Psoas muscle (tissue), 8 donors: ENCODE data around the gene GPC6. TPM values are rescaled to one million over a fixed set of nuclear protein-coding genes. Genes with fewer than 3 reads are reported as not detected.

Source experiments
- ATAC-seq, 4 donors: fragments of 200-7000 bp; cut with Tn5 transposase; one replicate each; pipeline ENCODE4 v1.9.1; 2020; ENCODE audit warnings: moderate library complexity in 3 of 4, mild to moderate bottlenecking in 2 of 4
- DNase-seq, 2 donors: peaks; one replicate each; pipeline ENCODE4 v3.0.0-alpha.2; 2020
- H3K27ac ChIP-seq: fragments of 200-600 bp; one replicate; pipeline ENCODE4 v1.8.0; 2022
- H3K27me3 ChIP-seq, 3 donors: fragments of 200-600 bp in 1 of 3; one replicate each; pipeline versions ENCODE4 v1.6.1 to v1.8.0; 2013 to 2022; ENCODE audit warnings: low read length in 2 of 3, mild to moderate bottlenecking in 2 of 3, moderate library complexity in 1 of 3; ENCODE audit not compliant: insufficient read depth in 3 of 3
- H3K36me3 ChIP-seq, 2 donors: fragments of 200-600 bp in 1 of 2; one replicate each; pipeline versions ENCODE4 v1.6.1 to v1.8.0; 2013 to 2022; ENCODE audit warnings: low read depth in 1 of 2, mild to moderate bottlenecking in 1 of 2, moderate library complexity in 1 of 2; ENCODE audit not compliant: insufficient read depth in 1 of 2
- H3K4me1 ChIP-seq: fragments of 200-600 bp; one replicate; pipeline ENCODE4 v1.8.0; 2022
- H3K4me3 ChIP-seq: fragments of 200-600 bp; one replicate; pipeline ENCODE4 v1.8.0; 2022; ENCODE audit warnings: mild to moderate bottlenecking
- H3K9me3 ChIP-seq: fragments of 200-600 bp; one replicate; pipeline ENCODE4 v1.8.0; 2022
- WGBS, 3 donors: extraction: QIAGEN DNeasy Blood & Tissue Kit; methylation state at CpG; one replicate each; pipeline versions ENCODE4 v1.1.6 to v1.1.7; 2013; 5-methylcytosine and 5-hydroxymethylcytosine counted together
- intact Hi-C, 2 donors: fragments of 100-400 bp; cut with DNase I; formaldehyde crosslinking; loops; one replicate each; pipeline versions ENCODE4 v1.11.0 to v1.14.2; 2022
- polyA plus RNA-seq, 3 donors: library from polyadenylated mRNA; stranded (reverse); fragments of 200-250 nt; gene quantifications; one replicate each; pipeline ENCODE4 v1.2.3, GENCODE V29; 2013
- total RNA-seq, 4 donors: library from RNA; stranded (reverse); fragmentation: NEBNext Ultra II Directional in 2 of 4; extraction: Animal tissue kit (Norgen Biotek cat#: 25700) in 2 of 4; gene quantifications; one replicate each; pipeline versions ENCODE4 v1.2.1 to v1.2.4, GENCODE V29; 2021 to 2023
- TF ChIP-seq, protein P1 (sequence below): fragments of 200-600 bp; IDR thresholded peaks from one replicate; pipeline ENCODE4 v1.8.0; 2022; ENCODE audit warnings: antibody characterized with exemption
- donor health status: healthy with polysubstance abuse.
- donor health status: DM: no; HTN: no; CAD: no; lungs with moderate emphysema.
- donor health status: Bipolar disorder and iron deficiency.
- donor health status: healthy.
- donor health status: DM: yes; HTN: yes; CAD: no.
- donor health status: DM: no; HTN: no; CAD: no.
- donor health status: DM: no; HTN: no; CAD: no.
- donor health status: DM: yes; HTN: yes; CAD: no.

Gene GPC6
- total and polyA plus RNA-seq, 7 donors, result 0.07 to 3.7 (median 0.57) TPM

DNA sequence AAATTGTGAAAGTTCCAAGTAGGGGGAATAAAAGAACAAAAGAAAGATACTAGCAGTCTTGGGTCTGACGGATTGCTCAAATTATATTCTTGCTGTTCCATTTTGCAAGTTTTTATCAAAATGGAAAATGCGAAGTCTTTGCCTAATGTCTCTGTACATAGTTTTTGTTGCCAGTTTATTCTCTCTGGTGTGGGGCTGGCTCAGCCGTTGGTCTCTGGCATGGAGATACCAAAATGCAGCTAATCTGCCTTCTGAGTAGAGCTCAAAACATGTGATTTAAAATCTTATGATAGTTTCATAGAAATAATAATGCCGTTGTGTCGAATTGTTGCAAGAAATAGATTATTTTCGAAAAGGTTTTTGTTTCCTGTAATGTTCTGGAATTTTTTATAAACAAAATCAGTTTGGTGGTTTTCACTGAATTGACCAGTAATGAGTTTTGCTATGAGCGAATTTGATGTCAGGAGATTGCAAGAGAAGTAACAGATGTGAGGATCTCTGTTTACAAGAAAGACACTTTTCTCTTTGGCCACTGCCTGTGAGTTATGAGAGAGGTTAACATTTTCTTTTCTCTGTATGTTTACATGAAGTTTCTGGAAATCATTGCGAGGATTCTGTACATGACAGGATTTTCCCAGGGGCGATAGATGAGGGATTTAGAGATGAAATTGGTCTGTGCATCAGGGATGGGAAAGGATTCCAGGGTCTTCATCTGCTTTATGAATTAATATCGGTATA is 1105.9 kb downstream of the GPC6 start:
- 42 to 57% (median 48%) methylated on average over 10 of the region's 10 CpGs for WGBS, 3 donors
- no peaks in the 10 kb centered on the region for H3K36me3 ChIP-seq
- TF ChIP-seq, protein P1, sequence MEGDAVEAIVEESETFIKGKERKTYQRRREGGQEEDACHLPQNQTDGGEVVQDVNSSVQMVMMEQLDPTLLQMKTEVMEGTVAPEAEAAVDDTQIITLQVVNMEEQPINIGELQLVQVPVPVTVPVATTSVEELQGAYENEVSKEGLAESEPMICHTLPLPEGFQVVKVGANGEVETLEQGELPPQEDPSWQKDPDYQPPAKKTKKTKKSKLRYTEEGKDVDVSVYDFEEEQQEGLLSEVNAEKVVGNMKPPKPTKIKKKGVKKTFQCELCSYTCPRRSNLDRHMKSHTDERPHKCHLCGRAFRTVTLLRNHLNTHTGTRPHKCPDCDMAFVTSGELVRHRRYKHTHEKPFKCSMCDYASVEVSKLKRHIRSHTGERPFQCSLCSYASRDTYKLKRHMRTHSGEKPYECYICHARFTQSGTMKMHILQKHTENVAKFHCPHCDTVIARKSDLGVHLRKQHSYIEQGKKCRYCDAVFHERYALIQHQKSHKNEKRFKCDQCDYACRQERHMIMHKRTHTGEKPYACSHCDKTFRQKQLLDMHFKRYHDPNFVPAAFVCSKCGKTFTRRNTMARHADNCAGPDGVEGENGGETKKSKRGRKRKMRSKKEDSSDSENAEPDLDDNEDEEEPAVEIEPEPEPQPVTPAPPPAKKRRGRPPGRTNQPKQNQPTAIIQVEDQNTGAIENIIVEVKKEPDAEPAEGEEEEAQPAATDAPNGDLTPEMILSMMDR, result no peak
- H3K4me3 ChIP-seq, result no peak overlapping the region
- no peaks in the 10 kb centered on the region for H3K9me3 ChIP-seq
- no peak for ATAC-seq
- no peak for DNase-seq
- H3K27ac ChIP-seq, result no peak overlapping the region
- H3K4me1 ChIP-seq, result no peaks in the 10 kb centered on the region
- H3K27me3 ChIP-seq, result no peaks in the 10 kb centered on the region
- intact Hi-C loops, result no loop called here

DNA sequence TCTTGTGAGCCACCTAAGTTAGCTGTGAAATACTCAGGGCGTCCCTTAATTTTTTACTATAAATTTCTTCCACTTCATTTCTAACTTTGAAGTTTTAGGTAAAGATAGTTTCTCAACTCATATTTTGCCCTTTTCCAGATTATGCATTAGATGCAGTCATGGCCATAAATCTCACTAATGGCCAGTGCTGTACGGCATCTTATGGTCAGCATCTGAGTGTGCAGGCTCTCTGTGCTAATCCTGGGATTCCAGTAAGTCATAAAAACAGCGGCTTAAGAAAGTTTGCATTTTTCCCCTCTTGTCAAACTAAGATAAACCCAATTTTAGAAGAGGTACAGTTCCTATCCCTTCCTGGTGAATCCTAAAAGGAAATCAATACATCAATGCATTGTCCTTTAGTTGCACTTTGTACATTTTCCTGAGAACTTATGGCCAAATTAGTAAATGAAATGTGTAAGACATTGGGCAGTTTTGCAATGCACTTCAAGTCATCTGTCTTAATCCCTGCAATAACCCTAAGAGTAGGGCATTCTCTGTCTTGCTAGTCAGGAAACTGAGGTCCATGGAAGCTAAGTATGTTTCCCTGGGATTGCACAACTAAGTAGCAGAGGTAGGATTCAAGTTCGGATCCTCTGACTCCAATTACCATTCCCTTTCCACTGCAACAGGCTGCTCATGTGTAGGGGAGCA is 1106.7 kb downstream of the GPC6 start:
- ATAC-seq (no peak), DNase-seq (no peak)
- no peak overlapping the region for H3K4me3 ChIP-seq
- TF ChIP-seq, protein P1, result no peak
- 61 to 72% (median 65%) methylated on average over 4 of the region's 4 CpGs for WGBS, 3 donors
- H3K36me3 ChIP-seq, result no peaks in the 10 kb centered on the region
- no peaks in the 10 kb centered on the region for H3K27me3 ChIP-seq
- no peaks in the 10 kb centered on the region for H3K4me1 ChIP-seq
- no peak overlapping the region for H3K27ac ChIP-seq
- intact Hi-C loops, result no loop called here
- H3K9me3 ChIP-seq, result no peaks in the 10 kb centered on the region

DNA sequence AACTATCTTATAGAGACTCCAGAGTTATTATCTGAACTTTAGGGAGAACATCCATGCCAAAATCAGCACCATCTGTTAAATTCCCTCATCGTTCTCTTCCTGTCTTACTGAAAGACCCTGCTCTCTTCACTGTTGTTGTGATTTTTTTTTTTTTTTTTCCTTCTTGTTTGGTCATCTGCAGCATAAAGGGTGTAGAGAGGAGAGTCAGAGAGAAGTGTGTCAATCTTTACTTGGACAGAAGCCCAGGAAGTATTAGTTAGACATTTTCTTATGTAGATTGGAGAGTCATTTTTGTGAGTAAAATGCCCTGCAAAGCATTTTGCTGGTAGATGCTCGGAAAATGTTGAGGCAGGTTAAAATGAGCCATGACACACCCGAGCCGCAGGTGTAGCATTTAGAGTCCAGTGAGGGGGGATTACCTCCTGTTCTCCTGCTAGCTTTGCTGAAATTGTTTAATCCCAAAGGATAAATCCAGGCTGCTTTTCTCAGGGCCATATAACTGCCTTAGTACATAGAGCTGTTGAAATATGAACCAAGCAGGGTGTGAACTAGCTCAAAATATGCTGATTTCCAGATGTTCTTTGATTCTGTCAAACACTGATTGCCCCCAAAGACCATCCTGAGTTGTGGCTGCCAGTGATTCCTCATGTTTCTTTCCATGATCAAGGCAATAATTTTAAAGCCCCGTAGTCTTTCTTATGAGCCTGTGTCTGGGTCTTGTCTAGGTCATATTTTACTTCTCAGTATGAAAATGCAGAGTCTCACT is 1109.3 kb downstream of the GPC6 start:
- TF ChIP-seq, protein P1, result no peak
- no peak overlapping the region for H3K4me3 ChIP-seq
- H3K27ac ChIP-seq, result no peak overlapping the region
- no peaks in the 10 kb centered on the region for H3K27me3 ChIP-seq
- no peaks in the 10 kb centered on the region for H3K9me3 ChIP-seq
- no peaks in the 10 kb centered on the region for H3K36me3 ChIP-seq
- DNase-seq (no peak), ATAC-seq (no peak)
- H3K4me1 ChIP-seq, result no peaks in the 10 kb centered on the region
- 43 to 50% (median 45%) methylated on average over 5 of the region's 5 CpGs for WGBS, 3 donors
- intact Hi-C loops, result no loop called here

DNA sequence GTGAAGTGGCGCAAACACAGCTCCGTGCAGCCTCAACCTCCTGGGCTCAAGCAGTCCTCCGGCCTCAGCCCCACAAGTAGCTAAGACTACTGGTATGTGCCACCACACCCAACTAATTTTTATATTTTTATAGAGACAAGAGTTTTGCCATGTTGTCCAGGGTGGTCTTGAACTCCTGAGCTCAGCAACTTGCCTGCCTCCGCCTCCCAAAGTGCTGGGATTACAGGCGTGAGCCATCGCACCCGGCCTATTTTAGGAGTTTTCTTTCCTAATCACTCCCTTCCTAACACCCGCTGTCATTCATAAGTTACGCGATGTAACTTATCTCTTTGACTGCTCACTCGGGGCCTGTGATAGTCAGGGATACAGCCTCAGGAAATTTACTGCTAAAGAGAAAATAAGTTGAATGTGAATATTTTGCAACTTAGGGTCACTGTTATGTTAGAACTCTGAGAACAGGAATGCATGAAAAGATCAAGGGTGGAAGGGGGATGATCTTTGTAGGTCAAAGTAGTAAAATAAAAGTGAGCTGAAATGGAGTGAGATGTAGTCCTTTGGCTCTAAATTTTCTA is 1112.6 kb downstream of the GPC6 start:
- TF ChIP-seq, protein P1, result no peak
- H3K4me3 ChIP-seq, result no peak overlapping the region
- H3K36me3 ChIP-seq, result no peaks in the 10 kb centered on the region
- ATAC-seq (no peak), DNase-seq (no peak)
- WGBS, 3 donors, result 95 to 96% (median 95%) methylated on average over 11 of the region's 11 CpGs
- H3K27me3 ChIP-seq, result no peaks in the 10 kb centered on the region
- H3K27ac ChIP-seq, result no peak overlapping the region
- intact Hi-C loops, result no loop called here
- no peaks in the 10 kb centered on the region for H3K4me1 ChIP-seq
- H3K9me3 ChIP-seq, result no peaks in the 10 kb centered on the region
